HEK293T (cell line): ENCODE data around the gene MYH10.

Experiments used
- CTCF ChIA-PET: fragments of 350-600 bp; formaldehyde crosslinking; extraction: SDS; loops from one replicate; lab custom pipeline; 2021; ENCODE audit warnings: antibody characterized with exemption, inconsistent platforms; lab: Yijun Ruan, JAX
- POLR2A ChIA-PET: fragments of 350-600 bp; formaldehyde crosslinking; extraction: SDS; loops from one replicate; lab custom pipeline; 2020; ENCODE audit warnings: antibody characterized with exemption, inconsistent platforms; lab: Yijun Ruan, JAX
- DNase-seq: peaks from one replicate; pipeline ENCODE4 v3.0.0; 2012; ENCODE audit warnings: mixed read lengths; ENCODE audit errors: extremely low spot score
- ARNT ChIP-seq: fragments of 450-650 bp; IDR thresholded peaks from 2 replicates; pipeline ENCODE4 v1.6.1; 2017; ENCODE audit warnings: mild to moderate bottlenecking
- BHLHE40 ChIP-seq: fragments of 450-650 bp; IDR thresholded peaks from 2 replicates; pipeline ENCODE4 v1.6.1; 2016; ENCODE audit warnings: mild to moderate bottlenecking, moderate library complexity, borderline replicate concordance
- CTBP1 ChIP-seq: fragments of 450-650 bp; IDR thresholded peaks from 2 replicates; pipeline ENCODE4 v1.6.1; 2016; ENCODE audit warnings: borderline replicate concordance
- ELF4 ChIP-seq: fragments of 450-650 bp; IDR thresholded peaks from 2 replicates; pipeline ENCODE4 v1.6.1; 2017; ENCODE audit warnings: antibody characterized with exemption
- FOXA1 ChIP-seq: fragments of 450-650 bp; IDR thresholded peaks from 2 replicates; pipeline ENCODE4 v1.6.1; 2016; ENCODE audit warnings: mild to moderate bottlenecking
- FOXK2 ChIP-seq: fragments of 450-650 bp; IDR thresholded peaks from 2 replicates; pipeline ENCODE4 v1.6.1; 2016; ENCODE audit warnings: mild to moderate bottlenecking
- FOXM1 ChIP-seq: fragments of 450-650 bp; IDR thresholded peaks from 2 replicates; pipeline ENCODE4 v1.6.1; 2017; ENCODE audit warnings: mild to moderate bottlenecking, borderline replicate concordance
- HDGF ChIP-seq: fragments of 450-650 bp; IDR thresholded peaks from 2 replicates; pipeline ENCODE4 v1.6.1; 2017; ENCODE audit warnings: antibody characterized with exemption, borderline replicate concordance
- L3MBTL2 ChIP-seq: fragments of 450-650 bp; conservative IDR thresholded peaks from 2 replicates; pipeline ENCODE4 v1.6.1; 2016; ENCODE audit warnings: mild to moderate bottlenecking
- LEF1 ChIP-seq: fragments of 450-650 bp; IDR thresholded peaks from 2 replicates; pipeline ENCODE4 v1.6.1; 2017; ENCODE audit warnings: mild to moderate bottlenecking, borderline replicate concordance
- NFRKB ChIP-seq: fragments of 450-650 bp; IDR thresholded peaks from 2 replicates; pipeline ENCODE4 v1.6.1; 2016; ENCODE audit warnings: mild to moderate bottlenecking, moderate library complexity
- PKNOX1 ChIP-seq: fragments of 450-650 bp; IDR thresholded peaks from 2 replicates; pipeline ENCODE4 v1.6.1; 2016
- SP1 ChIP-seq: fragments of 450-650 bp; IDR thresholded peaks from 2 replicates; pipeline ENCODE4 v1.6.1; 2017
- SUZ12 ChIP-seq: fragments of 450-650 bp; IDR thresholded peaks from 2 replicates; pipeline ENCODE4 v1.6.1; 2016; ENCODE audit warnings: mild to moderate bottlenecking
- TARDBP ChIP-seq: fragments of 450-650 bp; IDR thresholded peaks from 2 replicates; pipeline ENCODE4 v1.6.1; 2016
- ZNF384 ChIP-seq: fragments of 450-650 bp; IDR thresholded peaks from 2 replicates; pipeline ENCODE4 v1.6.1; 2016

Gene MYH10

GRCh38 chr17:8482546-8482945, 148.0 kb downstream of the MYH10 start:
- ChIA-PET POLR2A (no interaction called here), CTCF (no interaction called here)
- TF ChIP-seq TARDBP, result no peak
- TF ChIP-seq CTBP1, result no peak
- TF ChIP-seq SP1, result no peak
- TF ChIP-seq FOXK2, result no peak
- no peak for TF ChIP-seq ZNF384
- TF ChIP-seq SUZ12, result no peak
- TF ChIP-seq NFRKB, result no peak
- no peak for TF ChIP-seq L3MBTL2
- no peak for TF ChIP-seq HDGF
- TF ChIP-seq LEF1, result no peak
- TF ChIP-seq PKNOX1, result no peak
- no peak for TF ChIP-seq FOXA1
- TF ChIP-seq ARNT, result no peak

GRCh38 chr17:8481703-8482102, 148.8 kb downstream of the MYH10 start:
- TF ChIP-seq ARNT (no peak), FOXA1 (no peak), SP1 (no peak), L3MBTL2 (no peak), FOXM1 (no peak), FOXK2 (no peak), SUZ12 (no peak), NFRKB (no peak), ELF4 (no peak), HDGF (no peak), CTBP1 (no peak)
- DNase-seq, result no peak
- CTCF ChIA-PET, result no interaction called here
- POLR2A ChIA-PET, result no interaction called here

More at GRCh38 chr17:8482546-8482945, 148.0 kb downstream of the MYH10 start:
- DNase-seq, result no peak

GRCh38 chr17:8481089-8481488, 149.4 kb downstream of the MYH10 start:
- DNase-seq, result no peak
- no peak for TF ChIP-seq BHLHE40
- ChIA-PET POLR2A (no interaction called here), CTCF (no interaction called here)

GRCh38 chr17:8480011-8480976, 150.2 kb downstream of the MYH10 start:
- no peak for TF ChIP-seq LEF1
- TF ChIP-seq TARDBP, result no peak
- no peak for TF ChIP-seq PKNOX1
- no peak for TF ChIP-seq SP1
- no peak for TF ChIP-seq FOXA1
- no peak for TF ChIP-seq FOXK2
- TF ChIP-seq BHLHE40, result no peak
- no peak for TF ChIP-seq ARNT
- TF ChIP-seq SUZ12, result no peak
- no peak for TF ChIP-seq NFRKB
- TF ChIP-seq ZNF384, result no peak
- no peak for TF ChIP-seq ELF4
- POLR2A ChIA-PET, result interaction anchor here (0.7 kb wide), 1 partner anchor 97 kb away, joined by 3 read pairs; the partner anchor contains the start of gene RPL26
- CTCF ChIA-PET, result interaction anchor here (0.6 kb wide), 1 partner anchor 657 kb away, joined by 3 read pairs; no protein-coding TSS in a partner anchor
- DNase-seq, result no peak

- no peak for DNase-seq
- POLR2A ChIA-PET, result no interaction called here
- CTCF ChIA-PET, result no interaction called here
- TF ChIP-seq ZNF384 (no peak), FOXM1 (no peak), LEF1 (no peak), FOXK2 (no peak), HDGF (no peak), L3MBTL2 (no peak), FOXA1 (no peak)
These were observed 151.0 kb downstream of the MYH10 start for GRCh38 chr17:8479431-8479947.

- DNase-seq, result no peak
- ChIA-PET CTCF (interaction anchor here (0.5 kb wide), 1 partner anchor 257 kb away, joined by 3 read pairs; no protein-coding TSS in a partner anchor), POLR2A (no interaction called here)
- TF ChIP-seq SP1, result no peak
- no peak for TF ChIP-seq ELF4
- no peak for TF ChIP-seq CTBP1
- TF ChIP-seq FOXK2, result no peak
- TF ChIP-seq TARDBP, result no peak
- TF ChIP-seq FOXA1, result no peak
- no peak for TF ChIP-seq L3MBTL2
- no peak for TF ChIP-seq BHLHE40
- TF ChIP-seq SUZ12, result no peak
- TF ChIP-seq HDGF, result no peak
- no peak for TF ChIP-seq FOXM1
- TF ChIP-seq PKNOX1, result no peak
- no peak for TF ChIP-seq LEF1
- no peak for TF ChIP-seq NFRKB
- TF ChIP-seq ZNF384, result no peak
- TF ChIP-seq ARNT, result no peak
These were observed 152.6 kb downstream of the MYH10 start for GRCh38 chr17:8477715-8478441.
